SHP77 treated with DMSO at 0.1 percent for 48 hours (cell line): ENCODE data around the gene MERTK.
A peak's percentile ranks its signal among the peaks of the same experiment; 100 is the strongest.
"Not testable (repeated sequence)": the region's sequence is repeated elsewhere in the genome, so short reads cannot be mapped to it uniquely, and the experiment has no call there.

Experiments
- DNase-seq: peaks from one replicate; lab custom pipeline; 2025; lab: John Stamatoyannopoulos, UW

Gene MERTK

DNA sequence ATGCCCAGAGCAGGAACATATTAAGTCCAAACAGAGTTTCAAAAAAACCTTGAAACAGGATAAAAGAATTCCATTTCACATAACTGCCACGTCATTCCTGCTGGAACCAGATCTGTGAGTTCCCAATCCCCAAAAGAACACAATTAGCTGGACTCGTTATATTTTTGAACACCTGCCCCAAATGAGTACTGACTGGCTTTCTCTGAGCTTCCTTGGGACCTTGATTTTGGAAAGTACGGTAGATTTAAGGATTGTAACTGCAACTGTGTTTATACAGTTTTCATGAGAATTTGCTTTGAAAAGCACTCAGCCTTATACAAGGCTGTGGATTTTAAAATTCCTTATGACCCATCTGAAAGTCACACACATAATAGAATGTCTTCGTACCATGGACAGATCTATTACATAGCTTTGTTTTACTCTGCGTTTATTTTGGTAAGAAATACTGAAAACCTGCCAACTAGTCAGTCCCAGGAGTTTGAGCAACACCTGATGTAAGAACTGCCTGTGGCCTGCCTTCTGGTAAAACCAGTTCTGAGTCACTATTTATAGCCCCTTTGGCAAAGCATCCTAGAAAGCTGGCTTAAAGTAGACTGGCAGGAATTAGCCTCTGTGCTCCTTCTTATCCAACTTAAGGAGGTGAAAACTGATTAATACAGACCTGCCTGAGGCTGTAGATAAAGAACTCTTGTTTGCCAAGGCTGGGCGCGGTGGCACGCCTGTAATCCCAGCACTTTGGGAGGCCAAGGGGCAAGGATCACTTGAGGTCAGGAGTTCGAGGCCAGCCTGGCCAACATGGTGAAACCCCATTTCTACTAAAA lies 48.1 kb downstream of the MERTK start:
- DNase-seq: peak; percentile 32

- DNase-seq: no peak
Observed at GRCh38 chr2:111947219-111947618, 48.8 kb downstream of the MERTK start.

GRCh38 chr2:111948832-111949231 lies 50.4 kb downstream of the MERTK start:
- DNase-seq: no peak

DNA sequence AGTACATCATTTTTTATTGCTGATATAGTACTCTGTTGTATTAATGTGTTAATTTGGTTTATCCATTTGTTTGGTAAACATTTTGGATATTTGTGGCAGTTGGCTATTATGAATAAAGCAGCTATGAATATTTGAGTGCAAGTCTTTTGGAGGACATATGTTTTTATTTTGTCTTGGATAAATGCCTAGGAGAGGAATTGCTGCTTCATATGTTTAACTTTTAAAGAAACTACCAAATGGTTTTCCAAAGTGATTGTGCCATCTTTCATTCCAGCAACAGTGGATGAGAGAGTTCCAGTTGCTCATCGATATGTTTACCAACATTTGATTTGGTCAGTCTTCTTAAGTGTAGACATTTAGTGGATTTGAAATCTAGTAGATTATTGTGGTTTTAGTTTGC lies 51.8 kb downstream of the MERTK start:
- no peak for DNase-seq

- no peak for DNase-seq
Observed at GRCh38 chr2:111951486-111951885, 53.1 kb downstream of the MERTK start.

GRCh38 chr2:111952871-111953452 lies 54.6 kb downstream of the MERTK start:
- DNase-seq: no peak

GRCh38 chr2:111954602-111955332 lies 56.4 kb downstream of the MERTK start:
- no peak for DNase-seq

DNA sequence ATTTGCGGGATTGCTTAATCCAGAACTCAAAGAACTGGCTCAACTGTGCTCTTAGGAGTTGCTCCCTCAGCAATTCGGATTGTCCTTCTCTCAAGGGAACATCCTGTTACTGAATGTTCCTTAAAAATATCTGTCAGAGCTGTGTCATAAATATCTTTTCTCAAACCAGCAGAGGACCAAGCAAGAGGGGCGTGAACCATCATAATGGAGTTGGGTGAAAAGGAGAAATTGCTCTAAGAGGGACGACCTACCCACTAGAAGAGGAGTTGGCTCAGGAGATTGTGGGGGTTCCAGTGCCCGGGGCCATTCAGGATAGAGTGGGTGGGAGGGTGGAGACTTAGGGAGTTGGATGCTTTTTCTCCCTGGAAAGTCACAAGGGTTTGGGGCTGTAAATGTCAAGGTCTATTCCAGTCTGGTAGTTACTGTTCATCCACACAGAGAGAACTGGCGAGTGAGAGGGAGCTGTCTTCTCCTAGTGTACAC lies 59.5 kb downstream of the MERTK start:
- DNase-seq: no peak

- DNase-seq: no peak
Observed at GRCh38 chr2:111958901-111959300, 60.5 kb downstream of the MERTK start.

- DNase-seq: no peak
Observed at GRCh38 chr2:111961663-111962062, 63.3 kb downstream of the MERTK start.

DNA sequence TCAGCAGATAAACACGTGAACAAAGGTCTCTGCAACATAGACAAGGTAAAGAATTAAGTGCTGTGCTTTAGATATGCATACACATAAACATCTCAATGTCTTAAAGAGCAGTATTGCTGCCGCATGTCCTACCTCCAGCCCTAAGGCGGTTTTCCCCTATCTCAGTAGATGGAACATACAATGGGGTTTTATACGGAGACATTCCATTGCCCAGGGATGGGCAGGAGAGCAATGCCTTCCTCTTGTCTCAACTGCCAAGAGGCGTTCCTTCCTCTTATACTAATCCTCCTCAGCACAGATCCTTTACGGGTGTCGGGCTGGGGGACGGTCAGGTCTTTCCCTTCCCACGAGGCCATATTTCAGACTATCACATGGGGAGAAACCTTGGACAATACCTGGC lies 64.7 kb downstream of the MERTK start:
- DNase-seq: not testable (repeated sequence)

GRCh38 chr2:111963508-111963907 lies 65.1 kb downstream of the MERTK start:
- DNase-seq: not testable (repeated sequence)

DNA sequence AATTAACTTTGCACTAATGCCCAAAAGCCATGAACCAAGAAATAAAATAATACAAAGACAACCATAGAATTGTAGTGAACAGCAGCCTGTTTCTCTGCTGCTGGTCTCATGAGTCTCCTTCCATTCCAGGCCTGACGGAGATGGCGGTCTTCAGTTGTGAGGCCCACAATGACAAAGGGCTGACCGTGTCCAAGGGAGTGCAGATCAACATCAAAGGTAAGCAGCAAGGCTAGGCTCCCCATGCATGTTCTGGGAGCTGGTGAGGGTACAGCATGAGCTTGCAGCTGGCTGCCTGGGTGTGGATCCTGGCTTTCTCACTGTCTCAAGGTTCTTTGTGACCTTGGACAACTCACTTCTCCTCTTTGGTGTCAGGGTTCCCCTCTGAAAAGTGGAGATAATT lies 66.7 kb downstream of the MERTK start:
- DNase-seq: no peak

DNA sequence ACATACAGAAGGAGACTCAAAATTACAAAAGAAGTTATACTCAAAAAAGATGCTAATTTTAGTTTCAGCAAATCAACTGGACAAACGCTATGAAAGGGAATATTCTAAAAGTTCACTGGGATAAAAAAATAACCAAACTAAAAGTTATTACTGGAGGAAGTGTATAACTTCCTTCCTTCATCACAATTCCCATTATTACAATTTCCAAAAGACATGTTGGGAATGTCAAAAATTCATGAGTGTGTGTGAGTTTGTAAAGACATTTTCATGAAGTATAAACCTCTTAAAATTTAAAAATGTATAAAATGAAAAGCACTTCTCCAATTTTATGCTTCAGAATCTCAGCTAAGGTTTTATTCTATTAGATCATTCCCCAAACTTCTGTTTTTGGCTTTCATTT lies 67.8 kb downstream of the MERTK start:
- DNase-seq: no peak

DNA sequence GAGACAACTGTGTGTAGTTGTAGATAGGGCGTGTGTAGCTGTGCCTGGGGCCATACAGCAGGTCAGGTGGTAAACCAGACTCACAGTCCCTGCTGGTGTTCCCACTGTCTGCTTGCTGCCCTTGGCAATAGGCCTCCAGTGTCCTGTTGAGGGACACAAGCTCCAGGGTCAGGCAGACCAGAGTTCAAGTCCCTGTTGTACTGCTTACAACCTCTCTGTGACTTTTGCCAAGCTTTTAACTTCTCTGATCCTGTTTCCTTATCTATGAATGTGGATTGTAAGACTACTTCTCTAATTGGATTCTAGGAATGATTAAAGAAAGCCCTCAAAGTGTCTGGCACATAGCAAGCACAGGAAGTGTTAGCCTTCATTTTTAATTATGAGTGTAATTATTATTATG lies 68.6 kb downstream of the MERTK start:
- no peak for DNase-seq

DNA sequence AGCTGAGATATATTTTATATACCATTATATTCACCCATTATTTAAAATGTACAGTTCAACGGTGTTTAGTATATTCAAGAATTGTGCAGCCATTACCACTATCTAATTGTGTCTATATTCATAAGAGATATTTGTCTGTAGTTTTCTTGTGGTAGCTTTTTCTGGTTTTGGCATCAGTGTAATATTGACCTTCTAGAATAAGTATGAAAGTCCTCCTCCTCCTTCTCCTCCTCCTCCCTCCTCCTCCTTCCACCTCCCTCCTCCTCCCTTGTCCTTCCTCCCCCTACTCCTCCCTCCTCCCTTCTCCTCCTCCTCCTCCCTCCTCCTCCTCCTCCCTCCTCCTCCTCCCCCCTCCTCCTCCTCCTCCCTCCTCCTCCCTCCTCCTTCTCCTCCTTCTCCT lies 72.0 kb downstream of the MERTK start:
- DNase-seq: no peak

- DNase-seq: no peak
Observed at GRCh38 chr2:111972955-111973565, 74.7 kb downstream of the MERTK start.

GRCh38 chr2:111973701-111974100 lies 75.3 kb downstream of the MERTK start:
- no peak for DNase-seq

- no peak for DNase-seq
Observed at GRCh38 chr2:111975053-111975552, 76.7 kb downstream of the MERTK start.

- no peak for DNase-seq
Observed at GRCh38 chr2:111975819-111976218, 77.4 kb downstream of the MERTK start.

DNA sequence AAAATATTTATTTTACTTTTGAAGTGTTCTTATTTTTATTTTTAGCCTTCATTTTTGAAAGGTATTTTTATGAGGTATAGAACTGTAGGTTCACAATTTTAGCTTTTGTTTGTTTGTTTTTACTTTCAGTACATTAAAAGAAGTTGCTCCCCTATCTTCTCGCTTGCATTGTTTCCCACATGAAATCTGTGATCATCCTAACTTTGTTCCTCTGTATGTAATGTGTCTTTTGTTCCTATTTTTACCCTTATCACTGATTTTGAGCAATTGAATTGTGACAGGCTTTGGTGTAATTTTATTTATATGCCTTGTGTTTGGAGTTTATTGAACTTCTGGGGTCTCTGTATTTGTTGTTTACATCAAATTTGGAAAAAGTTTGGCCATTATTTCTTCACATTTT lies 78.8 kb downstream of the MERTK start:
- no peak for DNase-seq

DNA sequence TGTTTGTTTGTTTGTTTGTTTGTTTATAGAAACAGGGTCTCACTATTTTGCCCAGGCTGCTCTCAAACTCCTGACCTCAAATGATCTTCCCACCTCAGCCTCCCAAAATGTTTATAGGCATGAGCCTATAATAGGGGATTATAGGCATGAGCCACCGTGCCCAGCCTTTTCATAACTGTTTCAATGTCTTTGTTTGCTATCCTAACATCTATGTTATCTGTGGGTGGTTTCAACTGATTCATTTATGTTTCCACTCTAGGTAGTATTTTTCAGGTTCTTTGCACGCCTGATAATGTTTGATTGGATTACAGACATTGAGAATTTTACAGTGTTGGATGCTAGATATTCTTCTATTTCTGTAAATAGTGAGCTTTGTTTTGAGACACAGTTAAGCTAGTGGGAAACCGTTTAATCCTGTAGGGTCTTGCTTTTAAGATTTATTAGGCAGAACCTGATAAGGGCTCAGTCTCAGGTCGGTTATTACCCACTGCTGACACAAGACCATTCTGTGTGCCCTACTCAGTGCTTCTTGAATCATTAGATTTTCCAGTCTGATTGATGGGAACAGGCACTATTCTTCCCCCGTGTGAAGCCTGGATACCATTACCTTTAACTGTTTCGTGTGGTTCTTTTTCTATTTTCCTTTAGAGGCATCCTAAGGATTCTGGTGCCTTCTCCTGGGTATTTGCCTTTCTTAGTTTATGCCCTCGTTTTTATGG lies 80.2 kb downstream of the MERTK start:
- DNase-seq: no peak
